Mesendoderm (in vitro differentiated cells): Measurements from ENCODE around the gene COL18A1.
A peak's percentile ranks its signal among the peaks of the same experiment; 100 is the strongest.

Experiments used
- DNase-seq: peaks from one replicate; pipeline ENCODE4 v3.0.0; 2013
- H2AK5ac ChIP-seq: 2 replicates; pipeline ENCODE4 v1.6.1; 2013; ENCODE audit warnings: low read length, inconsistent platforms
- H2BK120ac ChIP-seq: 2 replicates; pipeline ENCODE4 v1.6.1; 2013; ENCODE audit warnings: low read depth, mild to moderate bottlenecking, low read length, moderate library complexity, mixed read lengths
- H2BK15ac ChIP-seq: replicated peaks from 2 replicates; pipeline ENCODE4 v1.6.1; 2013; ENCODE audit warnings: low read depth, mild to moderate bottlenecking, moderate library complexity
- H2BK5ac ChIP-seq: 2 replicates; pipeline ENCODE4 v1.6.1; 2013; ENCODE audit warnings: low read length, inconsistent platforms
- H3K18ac ChIP-seq: 2 replicates; pipeline ENCODE4 v1.6.1; 2013; ENCODE audit warnings: mild to moderate bottlenecking, low read length, mixed read lengths
- H3K23ac ChIP-seq: one replicate; pipeline ENCODE4 v1.6.1; 2013; ENCODE audit warnings: low read length
- H3K27ac ChIP-seq: 2 replicates; pipeline ENCODE4 v1.5.1; 2013; ENCODE audit warnings: low read depth, mild to moderate bottlenecking, inconsistent platforms, low read length, moderate library complexity
- H3K27me3 ChIP-seq: 2 replicates; pipeline ENCODE4 v1.6.1; 2013; ENCODE audit warnings: low read length, control low read depth, mild to moderate bottlenecking, inconsistent platforms; ENCODE audit not compliant: insufficient read depth, poor library complexity
- H3K36me3 ChIP-seq: 2 replicates; pipeline ENCODE4 v1.6.1; 2013; ENCODE audit warnings: low read length, inconsistent platforms; ENCODE audit not compliant: control insufficient read depth, insufficient read depth
- H3K4ac ChIP-seq: one replicate; pipeline ENCODE4 v1.6.1; 2013; ENCODE audit warnings: low read depth, mild to moderate bottlenecking, low read length, moderate library complexity
- H3K4me1 ChIP-seq: 2 replicates; pipeline ENCODE4 v1.6.1; 2013; ENCODE audit warnings: low read depth, low read length, inconsistent platforms; ENCODE audit not compliant: control insufficient read depth
- H3K4me2 ChIP-seq: 2 replicates; pipeline ENCODE4 v1.6.1; 2013; ENCODE audit warnings: low read length
- H3K4me3 ChIP-seq: 2 replicates; pipeline ENCODE4 v1.5.1; 2013; ENCODE audit warnings: mild to moderate bottlenecking, low read length
- H3K56ac ChIP-seq: one replicate; pipeline ENCODE4 v1.6.1; 2013; ENCODE audit warnings: low read length
- H3K79me1 ChIP-seq: 2 replicates; pipeline ENCODE4 v1.6.1; 2013; ENCODE audit warnings: low read length, inconsistent platforms
- H3K79me2 ChIP-seq: 2 replicates; pipeline ENCODE4 v1.6.1; 2013; ENCODE audit warnings: mild to moderate bottlenecking, low read length; ENCODE audit not compliant: control insufficient read depth, insufficient read depth
- H3K9ac ChIP-seq: 2 replicates; pipeline ENCODE4 v1.6.1; 2013; ENCODE audit warnings: low read length, inconsistent platforms
- H4K5ac ChIP-seq: one replicate; pipeline ENCODE4 v1.6.1; 2013; ENCODE audit warnings: low read length
- H4K8ac ChIP-seq: one replicate; pipeline ENCODE4 v1.6.1; 2013; ENCODE audit warnings: low read depth, mild to moderate bottlenecking, control low read depth, low read length, moderate library complexity
- WGBS: extraction: QIAGEN DNeasy Blood & Tissue Kit; methylation state at CpG from one replicate; pipeline ENCODE4 v1.1.7; 2013; ENCODE audit warnings: low lambda C conversion rate, missing lambda C conversion rate; ENCODE audit not compliant: insufficient coverage; ENCODE audit errors: extremely low coverage; 5-methylcytosine and 5-hydroxymethylcytosine counted together

COL18A1 gene

DNA sequence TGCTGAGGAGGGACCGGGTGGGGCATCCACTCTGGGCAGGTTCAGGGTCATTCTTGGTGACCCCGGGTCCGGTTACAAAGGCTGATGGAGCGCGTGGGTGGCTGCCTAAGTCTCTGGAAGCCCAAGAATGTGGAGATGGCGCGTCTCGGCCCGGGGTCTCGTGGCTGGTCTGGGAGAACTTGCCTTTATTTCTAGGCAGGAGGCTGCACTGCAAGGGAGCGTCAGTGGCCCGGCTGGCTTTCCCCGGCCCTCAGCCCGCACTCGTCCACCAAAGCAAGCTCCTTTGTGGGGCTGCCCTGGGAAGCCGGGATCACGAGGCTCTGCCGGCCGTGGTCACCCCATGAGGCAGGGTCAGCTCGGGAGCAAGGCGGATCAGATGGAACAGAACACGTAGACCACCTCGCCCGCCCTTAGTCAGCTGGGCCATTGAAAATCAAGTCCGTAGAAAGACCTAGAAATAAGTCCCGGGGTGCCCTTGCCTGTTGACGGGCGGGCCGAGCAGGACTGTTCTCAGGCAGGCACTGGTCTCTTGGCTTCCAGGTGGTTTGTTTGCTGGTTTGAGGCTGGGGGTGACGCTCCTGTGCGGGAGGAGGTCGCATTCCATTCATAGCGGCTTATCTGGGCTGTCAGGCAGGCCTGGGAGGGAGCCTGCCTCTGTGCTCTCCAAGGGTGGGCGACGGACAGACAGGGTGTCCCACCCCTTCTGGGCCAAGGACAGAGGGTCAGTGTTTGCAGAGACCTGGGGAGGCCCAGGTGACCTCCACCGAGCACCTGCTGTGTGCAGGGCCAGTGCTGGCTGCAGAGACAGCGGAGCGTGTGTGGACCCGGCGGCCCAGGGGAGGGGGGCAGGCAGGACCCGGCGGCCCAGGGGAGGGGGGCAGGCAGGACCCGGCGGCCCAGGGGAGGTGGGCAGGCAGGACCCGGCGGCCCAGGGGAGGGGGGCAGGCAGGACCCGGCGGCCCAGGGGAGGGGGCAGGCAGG lies 25.8 kb downstream of the COL18A1 start:
- Histone ChIP-seq H3K36me3 (peaks cover 2% of the 10 kb centered on the region), H3K9ac (peak overlapping the region; percentile 31), H3K4me3 (no peak overlapping the region), H4K5ac (no peak overlapping the region), H2BK5ac (peak overlapping the region; percentile 23), H3K4me2 (no peak overlapping the region), H3K79me2 (peaks cover 81% of the 10 kb centered on the region), H2BK15ac (no peak overlapping the region), H3K23ac (no peak overlapping the region), H4K8ac (no peak overlapping the region), H3K79me1 (peaks cover 16% of the 10 kb centered on the region), H3K27ac (peak overlapping the region; percentile 4), H3K56ac (peak overlapping the region; percentile 76), H3K4ac (no peak overlapping the region), H2BK120ac (no peak overlapping the region), H2AK5ac (no peak overlapping the region), H3K18ac (no peak overlapping the region), H3K27me3 (no peaks in the 10 kb centered on the region), H3K4me1 (peaks cover 4% of the 10 kb centered on the region)
- DNase-seq, result peak; percentile 94
- WGBS, result no CpG with 5 or more reads among the region's 48 CpGs

DNA sequence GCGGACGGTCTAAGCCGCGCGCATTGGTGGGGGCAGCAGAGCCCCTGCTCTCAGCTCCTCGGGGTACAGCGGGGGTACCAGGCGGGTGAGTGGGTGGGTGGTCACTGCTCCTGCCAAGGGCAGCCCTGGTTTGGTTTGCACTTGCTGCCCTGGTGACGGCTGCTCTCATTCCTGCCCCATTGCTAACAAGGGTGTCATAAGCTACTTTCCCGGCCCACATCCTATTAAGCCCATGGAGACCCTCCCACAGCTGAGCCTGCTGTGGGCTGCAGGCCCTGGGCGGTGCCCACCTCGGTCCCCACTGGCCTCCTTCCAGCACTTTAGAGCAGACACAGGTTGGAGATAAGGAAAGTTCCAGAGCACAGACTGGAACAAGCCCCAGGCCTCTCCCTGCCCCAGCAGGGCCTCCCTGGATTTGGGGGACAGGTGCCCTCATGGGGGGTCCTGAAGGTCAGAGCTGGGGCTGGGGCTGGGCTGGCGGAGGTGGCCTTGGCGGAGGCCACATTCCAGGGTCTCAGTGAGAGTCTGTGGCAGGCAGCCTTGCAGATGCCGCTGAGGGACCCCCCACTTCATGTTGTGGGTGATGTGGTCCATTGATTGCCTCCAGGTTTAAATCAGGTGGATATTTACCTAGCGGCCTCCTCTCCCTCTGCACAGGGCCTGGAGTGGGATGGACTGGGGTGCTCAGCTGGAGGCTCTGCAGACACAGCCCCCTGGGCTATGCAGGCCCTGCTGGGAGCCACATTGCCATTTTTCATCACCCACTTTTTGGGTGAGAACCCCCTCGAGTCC lies 27.0 kb downstream of the COL18A1 start:
- Histone ChIP-seq H3K23ac (no peak overlapping the region), H3K27me3 (no peaks in the 10 kb centered on the region), H3K79me1 (peaks cover 16% of the 10 kb centered on the region), H2BK5ac (no peak overlapping the region), H3K4me3 (no peak overlapping the region), H2BK120ac (no peak overlapping the region), H4K5ac (no peak overlapping the region), H3K27ac (no peak overlapping the region), H2AK5ac (no peak overlapping the region), H3K4ac (no peak overlapping the region), H4K8ac (no peak overlapping the region), H3K79me2 (peaks cover 82% of the 10 kb centered on the region), H3K9ac (no peak overlapping the region), H3K18ac (no peak overlapping the region), H3K36me3 (peaks cover 2% of the 10 kb centered on the region), H2BK15ac (no peak overlapping the region), H3K4me2 (no peak overlapping the region), H3K56ac (peak overlapping the region; percentile 34), H3K4me1 (peaks cover 4% of the 10 kb centered on the region)
- DNase-seq, result no peak
- WGBS, result no CpG with 5 or more reads among the region's 17 CpGs

DNA sequence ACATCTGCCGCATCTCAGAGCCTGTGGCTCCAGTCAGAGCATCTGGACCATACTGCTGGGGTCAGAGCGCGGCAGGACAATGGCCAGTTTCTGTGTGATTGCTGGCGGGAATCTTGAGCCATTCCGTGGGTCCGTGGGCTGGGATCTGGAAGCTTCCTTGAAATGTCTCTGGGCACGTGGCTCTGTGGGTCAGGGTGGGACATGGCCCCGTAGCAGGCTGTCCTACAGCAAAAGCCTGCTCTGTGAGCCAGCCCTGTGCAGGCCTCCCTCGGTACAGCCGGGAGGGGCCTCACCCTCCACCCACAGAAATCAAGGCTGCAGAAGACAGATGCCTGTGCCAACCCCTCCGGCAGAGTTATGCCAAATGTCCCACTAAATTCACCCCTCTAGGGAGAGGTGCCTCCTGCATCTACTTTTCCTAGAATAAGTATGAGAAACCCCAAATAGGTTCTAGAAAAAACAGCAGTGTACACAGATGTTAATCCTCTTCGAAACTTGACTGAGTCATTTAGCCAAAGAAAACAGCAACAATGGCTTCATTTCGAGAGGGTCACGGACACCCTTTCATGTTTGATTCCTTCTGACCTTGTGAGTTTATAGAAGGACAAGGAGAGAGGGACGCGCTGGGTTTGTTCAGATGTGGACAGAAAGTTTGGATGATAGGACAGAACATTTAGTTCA lies 27.8 kb downstream of the COL18A1 start:
- no peak overlapping the region for H3K4me3 ChIP-seq
- no peak overlapping the region for H3K4ac ChIP-seq
- peaks cover 77% of the 10 kb centered on the region for H3K79me2 ChIP-seq
- no peaks in the 10 kb centered on the region for H3K27me3 ChIP-seq
- no peak overlapping the region for H3K23ac ChIP-seq
- H3K79me1 ChIP-seq, result peaks cover 16% of the 10 kb centered on the region
- peaks cover 2% of the 10 kb centered on the region for H3K36me3 ChIP-seq
- no CpG with 5 or more reads among the region's 16 CpGs for WGBS
- H4K5ac ChIP-seq, result no peak overlapping the region
- H3K4me2 ChIP-seq, result no peak overlapping the region
- H2AK5ac ChIP-seq, result no peak overlapping the region
- H3K18ac ChIP-seq, result no peak overlapping the region
- peaks cover 4% of the 10 kb centered on the region for H3K4me1 ChIP-seq
- H2BK5ac ChIP-seq, result no peak overlapping the region
- H4K8ac ChIP-seq, result no peak overlapping the region
- H2BK15ac ChIP-seq, result no peak overlapping the region
- H3K56ac ChIP-seq, result no peak overlapping the region
- DNase-seq, result no peak
- no peak overlapping the region for H3K27ac ChIP-seq
- no peak overlapping the region for H2BK120ac ChIP-seq
- H3K9ac ChIP-seq, result no peak overlapping the region

DNA sequence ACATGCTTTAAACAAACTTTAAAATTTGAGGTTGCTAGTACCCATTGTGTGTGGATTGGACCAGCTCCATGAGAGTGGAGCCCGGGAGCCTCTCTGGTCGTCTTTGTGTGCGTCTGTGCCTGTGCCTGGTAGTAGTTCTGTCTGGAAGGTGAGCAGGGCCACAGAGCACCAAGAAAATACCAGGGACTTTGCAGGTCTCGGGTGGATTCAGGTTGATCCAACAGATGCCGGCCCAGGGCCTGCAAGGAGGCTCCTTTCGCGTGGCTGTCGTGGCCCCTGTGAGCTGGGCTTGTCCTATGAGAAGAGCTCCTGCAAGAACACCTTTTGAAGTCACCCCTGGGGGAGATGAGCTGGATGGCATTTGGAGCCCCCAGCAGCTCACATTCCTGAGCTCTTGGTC lies 28.3 kb downstream of the COL18A1 start:
- DNase-seq, result no peak
- Histone ChIP-seq H3K27me3 (no peaks in the 10 kb centered on the region), H3K4me2 (no peak overlapping the region), H3K79me2 (peaks cover 72% of the 10 kb centered on the region), H2AK5ac (no peak overlapping the region), H3K79me1 (peaks cover 14% of the 10 kb centered on the region), H2BK5ac (no peak overlapping the region), H3K4ac (no peak overlapping the region), H2BK120ac (no peak overlapping the region), H3K27ac (no peak overlapping the region), H3K23ac (no peak overlapping the region), H3K56ac (no peak overlapping the region), H3K4me1 (peaks cover 4% of the 10 kb centered on the region), H4K5ac (no peak overlapping the region), H2BK15ac (no peak overlapping the region), H3K36me3 (peaks cover 2% of the 10 kb centered on the region), H3K4me3 (no peak overlapping the region), H3K18ac (no peak overlapping the region), H3K9ac (no peak overlapping the region), H4K8ac (no peak overlapping the region)
- no CpG with 5 or more reads among the region's 8 CpGs for WGBS

DNA sequence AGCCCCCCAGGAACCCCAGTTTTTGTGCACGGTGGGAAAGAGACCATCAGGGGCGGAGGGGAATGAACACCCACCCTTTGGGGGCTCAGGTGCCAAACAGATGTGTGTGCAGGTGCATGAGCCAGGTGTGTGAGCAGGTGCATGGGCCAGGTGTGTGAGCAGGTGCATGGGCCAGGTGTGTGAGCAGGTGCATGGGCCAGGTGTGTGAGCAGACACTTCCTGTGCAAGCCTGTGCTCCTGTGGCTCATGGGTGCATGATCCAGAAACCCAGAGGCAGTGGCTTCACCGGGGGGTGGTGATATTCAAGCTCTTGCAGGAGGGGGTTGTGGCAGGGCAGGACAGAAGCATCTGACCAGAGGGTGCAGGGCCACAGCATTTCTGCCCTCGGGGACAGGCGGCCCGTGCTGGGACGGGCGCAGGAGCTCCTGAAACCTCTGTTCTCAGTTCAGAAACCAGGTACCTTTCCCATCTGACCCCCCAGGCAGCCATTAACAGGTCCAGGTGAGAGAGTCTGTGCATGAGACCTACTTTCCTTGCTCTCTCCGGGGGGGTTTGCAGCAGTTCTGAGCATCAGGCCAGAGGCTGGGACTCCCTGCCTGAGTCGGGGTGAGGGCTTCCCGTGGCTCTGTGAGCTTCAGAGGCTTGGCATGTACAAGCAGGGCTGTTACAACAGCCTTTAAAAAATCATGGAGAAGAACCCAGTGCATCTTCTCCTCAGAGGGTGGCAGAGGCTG lies 29.1 kb downstream of the COL18A1 start:
- Histone ChIP-seq H3K4ac (no peak overlapping the region), H3K4me3 (no peak overlapping the region), H4K8ac (no peak overlapping the region), H3K79me1 (peaks cover 12% of the 10 kb centered on the region), H2BK5ac (no peak overlapping the region), H3K27ac (no peak overlapping the region), H3K18ac (no peak overlapping the region), H3K9ac (no peak overlapping the region), H3K23ac (no peak overlapping the region), H4K5ac (no peak overlapping the region), H3K27me3 (no peaks in the 10 kb centered on the region), H2BK15ac (no peak overlapping the region), H3K4me2 (no peak overlapping the region), H2BK120ac (no peak overlapping the region), H3K36me3 (no peaks in the 10 kb centered on the region), H3K56ac (no peak overlapping the region), H2AK5ac (no peak overlapping the region), H3K4me1 (peaks cover 4% of the 10 kb centered on the region), H3K79me2 (peaks cover 69% of the 10 kb centered on the region)
- no CpG with 5 or more reads among the region's 11 CpGs for WGBS
- no peak for DNase-seq
